Activated CD4-positive, alpha-beta T cell treated with anti-CD3 and anti-CD28 coated beads, Interleukin-2, amount 10 ng/mL, durations not matched to agents 7 days and 5 days (primary cell): ENCODE measurements around the gene TMEM213. TPM values are rescaled to one million over a fixed set of nuclear protein-coding genes. Genes with fewer than 3 reads are reported as not detected.

Experiments
- CTCF ChIA-PET: fragments of 350-600 bp; sonication (Branson Sonifier 250); formaldehyde crosslinking; loops from one replicate; lab custom pipeline; 2021; ENCODE audit warnings: antibody characterized with exemption; lab: Charles Lee
- POLR2A ChIA-PET: fragments of 350-600 bp; sonication (Branson Sonifier 250); formaldehyde crosslinking; loops from one replicate; lab custom pipeline; 2021; ENCODE audit warnings: antibody characterized with exemption; lab: Charles Lee
- DNase-seq: peaks from one replicate; pipeline ENCODE4 v3.0.0-alpha.2; 2020
- H3K27ac Mint-ChIP-seq: one replicate; pipeline ENCODE4 v1.8.0; 2021; ENCODE audit warnings: mild to moderate bottlenecking, moderate library complexity, mixed read lengths
- H3K27me3 Mint-ChIP-seq: one replicate; pipeline ENCODE4 v1.8.0; 2021; ENCODE audit warnings: mixed read lengths
- H3K36me3 Mint-ChIP-seq: one replicate; pipeline ENCODE4 v1.8.0; 2021; ENCODE audit warnings: low read depth, mixed read lengths
- H3K4me1 Mint-ChIP-seq: one replicate; pipeline ENCODE4 v1.8.0; 2021; ENCODE audit warnings: mixed read lengths
- H3K4me3 Mint-ChIP-seq: one replicate; pipeline ENCODE4 v1.8.0; 2021; ENCODE audit warnings: mild to moderate bottlenecking, moderate library complexity, mixed read lengths
- H3K9me3 Mint-ChIP-seq: one replicate; pipeline ENCODE4 v1.8.0; 2021; ENCODE audit warnings: mixed read lengths
- total RNA-seq, 2 experiments: library from RNA; stranded (reverse); gene quantifications; one replicate each; pipeline ENCODE4 v1.2.3, GENCODE V29; 2021

Gene TMEM213
- total RNA-seq, 2 experiments from 2014 or later, result not detected

DNA sequence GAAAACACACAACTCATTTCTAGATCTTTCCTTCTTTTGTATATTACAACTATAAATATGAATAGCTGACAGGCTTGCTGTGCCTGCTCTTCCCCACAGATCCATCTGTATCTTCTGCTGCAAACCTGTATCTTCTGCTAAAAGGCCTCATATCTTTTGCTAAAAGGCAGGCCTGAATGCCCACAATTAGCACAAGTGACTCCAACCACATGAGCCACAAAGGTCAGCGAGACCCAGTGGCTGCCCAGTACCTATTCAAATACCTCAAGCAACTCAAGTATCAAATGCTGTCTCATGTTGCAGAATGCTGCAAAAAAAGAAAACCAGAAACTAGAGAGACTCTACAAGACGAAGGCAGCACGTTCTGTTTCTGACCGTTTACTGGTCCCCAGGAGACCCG, 54.7 kb downstream of the TMEM213 start:
- H3K4me3 Mint-ChIP-seq, result no peak overlapping the region
- no peaks in the 10 kb centered on the region for H3K4me1 Mint-ChIP-seq
- DNase-seq, result no peak
- peaks cover 14% of the 10 kb centered on the region for H3K27me3 Mint-ChIP-seq
- ChIA-PET CTCF (interaction anchor here (0.6 kb wide), 1 partner anchor 410 kb away, joined by 3 read pairs; no protein-coding TSS in a partner anchor), POLR2A (no interaction called here)
- no peak overlapping the region for H3K27ac Mint-ChIP-seq
- peaks cover 11% of the 10 kb centered on the region for H3K9me3 Mint-ChIP-seq
- H3K36me3 Mint-ChIP-seq, result peaks cover 3% of the 10 kb centered on the region

DNA sequence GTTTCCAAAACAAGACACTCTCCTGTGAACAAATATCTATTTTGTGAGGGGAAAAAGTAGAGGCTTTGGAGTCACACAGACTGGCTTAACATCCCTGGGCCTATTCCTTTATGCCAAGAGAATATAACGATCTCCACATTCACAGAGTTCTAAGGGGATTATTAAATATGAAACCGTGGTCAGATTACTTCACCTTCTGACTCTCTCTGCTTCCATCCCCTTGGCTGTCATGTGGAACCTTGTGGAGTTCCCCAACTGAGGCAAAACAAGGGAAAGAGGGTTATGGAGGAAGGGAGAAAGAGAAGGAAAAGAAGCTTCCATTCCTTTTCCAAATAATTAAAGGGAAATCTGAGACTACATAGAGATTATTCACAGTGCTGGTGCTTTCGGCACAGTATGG, 55.7 kb downstream of the TMEM213 start:
- DNase-seq, result no peak
- peaks cover 7% of the 10 kb centered on the region for H3K27me3 Mint-ChIP-seq
- CTCF ChIA-PET, result no interaction called here
- no peaks in the 10 kb centered on the region for H3K4me1 Mint-ChIP-seq
- POLR2A ChIA-PET, result no interaction called here
- H3K4me3 Mint-ChIP-seq, result no peak overlapping the region
- no peak overlapping the region for H3K27ac Mint-ChIP-seq
- H3K36me3 Mint-ChIP-seq, result peaks cover 3% of the 10 kb centered on the region
- peaks cover 14% of the 10 kb centered on the region for H3K9me3 Mint-ChIP-seq

DNA sequence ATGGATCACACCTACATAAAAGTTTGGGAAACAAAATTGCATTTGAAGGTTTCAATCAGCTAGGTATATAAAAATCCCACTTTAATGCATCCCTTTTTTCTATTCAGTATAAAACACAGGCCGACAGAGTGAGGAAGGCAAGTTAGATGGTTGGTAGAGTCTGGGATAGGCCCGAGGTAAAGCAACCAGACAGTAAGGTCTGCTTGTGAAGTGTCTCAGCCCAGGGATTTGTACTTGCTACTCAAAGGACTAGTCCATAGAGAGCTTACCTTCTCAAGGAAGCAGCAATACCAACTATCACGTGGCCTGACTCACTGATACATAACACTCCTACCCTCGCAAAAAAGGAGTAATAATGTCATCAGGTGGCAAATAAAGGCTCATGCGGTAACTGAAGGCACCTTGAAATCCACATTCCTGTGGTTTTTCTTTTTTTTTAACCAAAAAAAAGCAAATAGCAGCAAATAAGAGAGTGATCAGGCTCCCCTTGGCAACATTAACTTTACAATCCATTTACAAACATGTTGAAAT, 56.4 kb downstream of the TMEM213 start:
- no peak for DNase-seq
- Mint-ChIP-seq H3K9me3 (peaks cover 14% of the 10 kb centered on the region), H3K4me3 (no peak overlapping the region), H3K36me3 (peaks cover 4% of the 10 kb centered on the region), H3K4me1 (no peaks in the 10 kb centered on the region), H3K27ac (no peak overlapping the region), H3K27me3 (peaks cover 6% of the 10 kb centered on the region)
- POLR2A ChIA-PET, result no interaction called here
- CTCF ChIA-PET, result interaction anchor here (0.7 kb wide), 1 partner anchor 17 kb away, joined by 3 read pairs; no protein-coding TSS in a partner anchor

DNA sequence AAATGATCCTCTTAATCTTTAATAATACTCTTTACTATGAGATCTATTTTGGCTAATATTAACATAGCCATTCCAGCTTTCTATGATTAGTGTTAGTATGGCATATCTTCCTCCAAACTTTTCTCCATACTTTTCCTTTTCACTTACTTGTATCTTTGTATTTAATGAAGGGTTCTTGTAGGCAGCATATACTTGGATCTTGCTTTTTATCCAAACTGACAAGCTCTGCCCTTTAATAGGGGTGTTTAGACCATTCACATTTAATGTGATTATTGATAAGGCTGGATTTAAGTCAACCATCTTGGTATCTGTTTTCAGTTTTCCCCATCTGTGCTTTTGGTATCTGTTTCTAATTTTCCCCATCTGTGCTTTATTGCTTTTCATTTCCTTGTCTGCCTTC, 59.9 kb downstream of the TMEM213 start:
- Mint-ChIP-seq H3K4me1 (no peaks in the 10 kb centered on the region), H3K36me3 (peaks cover 1% of the 10 kb centered on the region), H3K27ac (no peak overlapping the region), H3K27me3 (peaks cover 6% of the 10 kb centered on the region), H3K9me3 (peaks cover 11% of the 10 kb centered on the region), H3K4me3 (no peak overlapping the region)
- ChIA-PET POLR2A (no interaction called here), CTCF (no interaction called here)
- DNase-seq, result no peak

DNA sequence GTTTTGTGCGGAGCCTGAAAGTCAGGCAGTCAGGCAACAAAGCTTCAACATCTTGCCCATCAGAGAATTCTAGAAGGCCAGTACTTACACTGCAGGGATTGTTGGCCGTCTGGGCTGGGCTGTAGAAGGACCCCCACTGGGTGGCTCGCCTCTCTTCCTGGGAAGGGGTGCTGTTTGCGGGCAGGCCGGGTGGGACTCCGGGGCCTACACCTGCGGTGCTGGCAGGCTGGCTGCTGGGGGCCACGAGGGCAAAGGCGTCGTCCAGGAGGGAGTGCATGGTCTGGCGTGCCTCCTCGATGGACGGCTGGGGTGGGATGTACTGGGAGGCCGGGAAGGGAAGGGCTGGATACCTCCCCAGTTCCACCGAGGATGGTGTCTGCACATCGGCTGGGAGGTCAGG, 63.3 kb downstream of the TMEM213 start:
- ChIA-PET POLR2A (no interaction called here), CTCF (no interaction called here)
- peaks cover 20% of the 10 kb centered on the region for H3K4me1 Mint-ChIP-seq
- H3K4me3 Mint-ChIP-seq, result no peak overlapping the region
- peaks cover 1% of the 10 kb centered on the region for H3K36me3 Mint-ChIP-seq
- peaks cover 11% of the 10 kb centered on the region for H3K9me3 Mint-ChIP-seq
- H3K27me3 Mint-ChIP-seq, result peaks cover 4% of the 10 kb centered on the region
- H3K27ac Mint-ChIP-seq, result no peak overlapping the region
- no peak for DNase-seq

DNA sequence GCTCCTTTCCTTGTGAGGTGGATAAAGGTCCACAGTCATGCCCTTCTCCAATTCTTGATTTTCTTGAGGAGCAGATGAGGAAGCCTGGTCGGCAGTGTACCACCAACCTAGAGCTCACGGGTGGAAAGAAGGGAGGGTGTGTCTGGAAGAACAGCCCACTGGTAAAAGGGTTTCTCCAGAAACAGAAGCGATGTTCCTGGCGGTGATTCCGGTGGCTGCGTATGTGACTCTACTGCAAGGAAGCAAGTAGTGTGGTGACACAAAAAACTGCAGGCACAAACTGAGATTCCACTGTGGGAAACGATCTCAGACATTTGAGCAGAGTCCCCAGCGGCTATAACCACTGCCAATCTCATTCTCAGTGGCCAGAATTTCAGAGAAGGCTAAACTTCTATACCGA, 66.1 kb downstream of the TMEM213 start:
- ChIA-PET POLR2A (no interaction called here), CTCF (no interaction called here)
- no peak for DNase-seq
- H3K9me3 Mint-ChIP-seq, result no peaks in the 10 kb centered on the region
- no peaks in the 10 kb centered on the region for H3K27me3 Mint-ChIP-seq
- peaks cover 1% of the 10 kb centered on the region for H3K36me3 Mint-ChIP-seq
- H3K4me1 Mint-ChIP-seq, result peaks cover 24% of the 10 kb centered on the region
- H3K4me3 Mint-ChIP-seq, result no peak overlapping the region
- no peak overlapping the region for H3K27ac Mint-ChIP-seq

DNA sequence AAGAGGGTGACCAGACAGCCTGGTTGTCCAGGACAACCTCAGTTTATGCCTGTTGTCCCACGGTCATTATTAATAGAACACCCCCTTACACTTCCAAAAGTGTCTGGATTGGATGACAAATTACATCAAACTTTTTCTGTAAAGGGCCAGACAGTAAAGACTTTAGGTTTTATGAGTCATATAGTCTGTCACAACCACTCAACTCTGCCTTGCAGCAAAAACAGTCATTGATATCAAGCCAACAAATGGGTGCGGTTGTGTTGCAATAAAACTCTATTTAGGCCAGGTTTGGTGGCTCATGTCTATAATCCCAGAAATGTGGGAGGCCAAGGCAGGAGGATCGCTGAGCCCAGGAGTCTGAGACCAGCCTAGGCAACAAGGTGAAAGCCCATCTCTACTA, 66.9 kb downstream of the TMEM213 start:
- POLR2A ChIA-PET, result no interaction called here
- Mint-ChIP-seq H3K4me3 (no peak overlapping the region), H3K4me1 (peaks cover 24% of the 10 kb centered on the region), H3K36me3 (no peaks in the 10 kb centered on the region), H3K9me3 (no peaks in the 10 kb centered on the region), H3K27ac (peak overlapping the region; percentile 13), H3K27me3 (no peaks in the 10 kb centered on the region)
- CTCF ChIA-PET, result no interaction called here
- DNase-seq, result no peak

DNA sequence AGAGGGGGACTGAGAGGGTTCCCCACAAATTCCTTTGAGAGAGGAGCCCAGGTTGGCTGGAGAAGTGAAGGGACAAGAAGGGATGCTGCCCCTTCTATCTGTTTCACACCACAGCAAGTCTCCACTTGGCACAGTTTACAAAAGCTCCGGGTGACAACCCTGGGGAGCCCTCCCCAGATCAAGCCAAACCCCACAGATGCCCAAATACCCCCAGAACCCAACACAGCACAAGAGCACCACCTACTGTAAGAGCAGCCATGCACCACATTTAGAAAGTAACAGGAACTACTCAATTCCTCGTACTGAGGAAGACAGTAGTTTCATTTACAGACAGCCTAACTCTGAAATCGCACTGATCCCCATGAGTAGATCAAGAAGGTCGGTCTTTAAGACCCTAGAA, 68.0 kb downstream of the TMEM213 start:
- H3K36me3 Mint-ChIP-seq, result no peaks in the 10 kb centered on the region
- peaks cover 24% of the 10 kb centered on the region for H3K4me1 Mint-ChIP-seq
- DNase-seq, result peak; percentile 73
- H3K9me3 Mint-ChIP-seq, result no peaks in the 10 kb centered on the region
- ChIA-PET POLR2A (interaction anchor here (0.6 kb wide), 1 partner anchor 387 kb away, joined by 4 read pairs; no protein-coding TSS in a partner anchor), CTCF (interaction anchor here (1.0 kb wide), 2 partner anchors 14 to 28 kb away, joined by 3 read pairs; no protein-coding TSS in a partner anchor)
- no peaks in the 10 kb centered on the region for H3K27me3 Mint-ChIP-seq
- H3K4me3 Mint-ChIP-seq, result no peak overlapping the region
- H3K27ac Mint-ChIP-seq, result peak overlapping the region; percentile 31

DNA sequence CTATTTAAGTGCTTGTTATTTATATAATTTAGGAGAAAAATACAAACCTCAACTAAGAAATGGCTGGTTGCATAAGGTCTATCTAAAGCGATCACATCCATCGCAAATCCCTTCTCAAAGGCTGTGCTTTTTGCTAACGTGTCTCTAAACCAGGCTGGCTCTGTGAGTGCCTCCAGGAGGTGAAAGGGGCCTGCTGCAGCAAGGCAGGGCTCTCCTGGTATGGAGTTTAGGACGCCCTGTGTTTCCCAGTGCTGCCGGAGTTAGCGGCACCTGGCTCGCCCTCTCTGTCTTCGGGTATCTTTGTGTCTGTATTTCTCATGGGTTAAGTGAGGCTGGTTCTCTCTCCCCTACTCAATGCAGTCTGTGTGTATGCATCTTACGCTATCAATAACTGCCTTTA, 68.6 kb downstream of the TMEM213 start:
- Mint-ChIP-seq H3K27me3 (no peaks in the 10 kb centered on the region), H3K36me3 (no peaks in the 10 kb centered on the region), H3K4me1 (peaks cover 24% of the 10 kb centered on the region), H3K4me3 (no peak overlapping the region), H3K9me3 (no peaks in the 10 kb centered on the region), H3K27ac (no peak overlapping the region)
- ChIA-PET CTCF (interaction anchor here (1.0 kb wide), 2 partner anchors 14 to 29 kb away, joined by 3 read pairs; no protein-coding TSS in a partner anchor), POLR2A (no interaction called here)
- no peak for DNase-seq

DNA sequence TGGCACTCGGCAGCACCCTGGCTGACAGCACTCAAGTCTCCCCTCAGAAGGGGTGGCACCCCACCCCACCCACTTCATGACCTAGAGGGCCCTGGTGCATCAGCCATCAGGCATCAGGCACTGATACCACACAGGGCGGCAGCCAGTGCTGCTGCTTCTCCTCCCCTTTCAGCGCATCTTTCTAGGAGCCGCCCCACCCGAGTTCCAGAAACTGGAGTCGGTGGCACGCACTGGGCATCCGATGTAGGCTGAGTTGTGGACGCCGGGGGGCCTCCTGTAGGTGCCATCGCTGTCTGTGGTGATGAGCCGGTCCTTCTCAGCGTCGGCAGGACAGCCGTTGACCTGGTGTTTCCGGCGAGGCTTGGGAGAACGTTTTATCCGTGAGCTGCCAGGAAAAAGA, 70.0 kb downstream of the TMEM213 start:
- no peaks in the 10 kb centered on the region for H3K36me3 Mint-ChIP-seq
- ChIA-PET CTCF (no interaction called here), POLR2A (no interaction called here)
- H3K9me3 Mint-ChIP-seq, result no peaks in the 10 kb centered on the region
- H3K4me3 Mint-ChIP-seq, result no peak overlapping the region
- no peaks in the 10 kb centered on the region for H3K27me3 Mint-ChIP-seq
- no peak overlapping the region for H3K27ac Mint-ChIP-seq
- peaks cover 24% of the 10 kb centered on the region for H3K4me1 Mint-ChIP-seq
- DNase-seq, result no peak

DNA sequence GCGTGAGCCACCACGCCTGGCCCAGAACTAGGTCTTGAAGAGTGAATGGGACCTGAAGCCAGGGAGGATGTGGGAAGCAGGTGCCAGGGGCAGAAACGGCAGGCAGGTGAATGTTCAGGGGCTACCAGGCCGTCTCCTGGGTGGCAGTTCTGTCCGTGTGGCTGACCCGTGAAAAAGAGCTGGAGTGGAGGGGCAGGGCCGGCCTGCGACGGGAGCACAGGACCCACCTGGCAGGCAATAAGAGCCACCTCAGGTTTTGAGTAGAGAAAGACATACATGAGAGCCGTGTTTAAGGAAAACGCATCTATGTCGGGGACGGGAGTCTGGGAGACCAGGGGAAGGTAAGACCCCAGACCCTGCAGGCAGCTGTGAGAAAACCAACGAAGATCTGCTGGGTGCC, 70.9 kb downstream of the TMEM213 start:
- Mint-ChIP-seq H3K4me1 (peaks cover 24% of the 10 kb centered on the region), H3K27me3 (no peaks in the 10 kb centered on the region), H3K27ac (no peak overlapping the region), H3K9me3 (no peaks in the 10 kb centered on the region), H3K36me3 (no peaks in the 10 kb centered on the region), H3K4me3 (no peak overlapping the region)
- ChIA-PET POLR2A (no interaction called here), CTCF (interaction anchor here (0.9 kb wide), 1 partner anchor 416 kb away, joined by 3 read pairs; no protein-coding TSS in a partner anchor)
- DNase-seq, result no peak

DNA sequence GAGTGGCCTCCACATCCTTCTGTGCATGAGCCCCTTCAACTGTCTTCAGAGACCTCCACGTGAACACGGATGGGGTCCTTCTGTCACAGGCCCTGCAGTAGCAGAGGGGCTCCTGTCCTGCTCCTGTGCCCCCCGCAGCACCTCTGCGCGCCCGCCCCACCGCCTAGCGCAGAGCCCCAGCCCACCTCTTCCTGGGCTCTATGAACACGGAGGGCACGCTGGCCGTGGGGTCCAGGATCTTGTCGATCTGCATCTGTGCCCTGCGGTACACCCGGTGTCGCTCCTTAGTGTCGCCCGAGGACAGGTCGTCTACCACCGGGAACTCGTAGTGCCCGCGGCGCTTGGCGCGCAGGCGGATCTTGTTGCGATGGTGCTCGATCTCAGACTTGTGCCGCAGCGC, 71.6 kb downstream of the TMEM213 start:
- Mint-ChIP-seq H3K4me1 (peaks cover 22% of the 10 kb centered on the region), H3K27ac (no peak overlapping the region), H3K9me3 (peaks cover under 1% of the 10 kb centered on the region), H3K27me3 (no peaks in the 10 kb centered on the region), H3K36me3 (no peaks in the 10 kb centered on the region), H3K4me3 (no peak overlapping the region)
- POLR2A ChIA-PET, result no interaction called here
- no peak for DNase-seq
- CTCF ChIA-PET, result interaction anchor here (2.1 kb wide), 1 partner anchor 17 kb away, joined by 5 read pairs; no protein-coding TSS in a partner anchor

DNA sequence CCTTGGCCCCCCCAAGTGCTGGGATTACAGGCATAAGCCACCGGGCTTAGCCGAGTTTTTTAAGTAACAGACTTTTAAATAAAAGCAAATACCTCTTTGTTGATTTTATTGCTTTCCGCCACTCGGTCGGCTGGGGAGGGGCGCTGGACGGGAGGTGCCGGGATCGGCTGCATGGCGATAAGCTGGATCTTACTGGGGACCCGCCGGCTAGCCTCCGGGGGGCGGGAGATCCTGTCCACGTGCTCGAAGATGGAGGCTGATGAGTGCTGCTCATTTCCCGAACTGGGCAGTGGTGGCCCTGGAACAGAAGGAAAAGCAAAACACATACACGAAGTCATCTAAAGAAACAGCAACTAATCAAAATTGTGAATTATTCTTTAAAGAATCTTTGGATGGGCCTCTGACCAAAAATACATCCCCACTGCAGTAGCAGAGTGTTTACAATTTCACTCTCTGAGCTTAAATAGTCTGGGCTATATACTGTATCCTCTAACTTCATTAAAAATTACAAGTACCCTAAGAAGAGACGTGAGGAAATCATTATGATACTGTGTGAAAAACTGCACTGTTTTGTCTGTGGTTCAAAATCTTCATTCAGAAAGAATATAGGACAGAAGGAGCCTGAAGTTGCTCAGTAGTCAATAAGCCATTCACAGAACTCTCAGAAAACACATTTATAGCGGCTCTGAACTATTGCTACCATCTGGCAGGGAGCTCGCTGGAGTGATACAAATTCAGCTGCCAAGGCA, 73.4 kb downstream of the TMEM213 start:
- CTCF ChIA-PET, result interaction anchor here (0.7 to 2.1 kb wide), 3 partner anchors 15 to 32 kb away, joined by 3 to 5 read pairs (median 5); no protein-coding TSS in a partner anchor
- POLR2A ChIA-PET, result no interaction called here
- peaks cover 18% of the 10 kb centered on the region for H3K4me1 Mint-ChIP-seq

More for the DNA sequence above, 73.4 kb downstream of the TMEM213 start:
- Mint-ChIP-seq H3K4me3 (no peak overlapping the region), H3K27me3 (no peaks in the 10 kb centered on the region), H3K9me3 (peaks cover 2% of the 10 kb centered on the region), H3K36me3 (no peaks in the 10 kb centered on the region), H3K27ac (no peak overlapping the region)
- no peak for DNase-seq
